ENCODE data around the gene EHBP1.

GRCh38 chr2:63086687-63087086, 381.2 kb downstream of the EHBP1 start:
- no peak for TF ChIP-seq EZH2 (IDR thresholded peaks at IDR 0.05; ENCODE audit: borderline replicate concordance, low read length)
- TF ChIP-seq CTCF (conservative IDR thresholded peaks at IDR 0.05 in 1 of 2, IDR thresholded peaks at IDR 0.05 in 1 of 2; ENCODE audit: extremely low read depth in 1 of 2, insufficient read depth in 1 of 2, low read depth in 1 of 2, low read length in 2 of 2) = no peak
